A673 (cell line): ENCODE results near the gene URB1. TPM values are rescaled to one million over a fixed set of nuclear protein-coding genes. Genes with fewer than 3 reads are reported as not detected.
"Not testable (repeated sequence)": the region's sequence is repeated elsewhere in the genome, so short reads cannot be mapped to it uniquely, and the experiment has no call there.

Experiments used
- BruUV-seq: library from RNA; stranded (reverse); fragments of 400-500 nt; replicated peaks from 2 replicates; lab custom pipeline; 2021; lab: Mats Ljungman, UMichigan
- CTCF ChIA-PET: fragments of 300-600 bp; sonication (Branson Sonifier 250); formaldehyde crosslinking; loops from one replicate; lab custom pipeline; 2022; ENCODE audit warnings: antibody characterized with exemption; lab: Charles Lee
- POLR2A ChIA-PET: fragments of 300-600 bp; sonication (Branson Sonifier 250); formaldehyde crosslinking; loops from one replicate; lab custom pipeline; 2022; ENCODE audit warnings: antibody characterized with exemption; ENCODE audit not compliant: low non-redundant PET; lab: Charles Lee
- DNase-seq: peaks from one replicate; pipeline ENCODE4 v3.0.0-alpha.2; 2015; ENCODE audit warnings: low spot score
- H3K27ac ChIP-seq: fragments of 200-600 bp; sonication (generic); 2 replicates; pipeline ENCODE4 v1.5.1; 2016; ENCODE audit warnings: mixed run types, low read depth, mild to moderate bottlenecking, mixed read lengths, antibody characterized with exemption, low read length; ENCODE audit not compliant: poor library complexity, severe bottlenecking
- H3K27me3 ChIP-seq: fragments of 200-600 bp; sonication (generic); replicated peaks from 2 replicates; pipeline ENCODE4 v1.6.1; 2017; ENCODE audit warnings: mixed run types, low read depth, mild to moderate bottlenecking, mixed read lengths, antibody characterized with exemption, low read length; ENCODE audit not compliant: insufficient read depth, poor library complexity
- H3K36me3 ChIP-seq: fragments of 200-600 bp; sonication (generic); 2 replicates; pipeline ENCODE4 v1.6.1; 2016; ENCODE audit warnings: mixed run types, mild to moderate bottlenecking, mixed read lengths, antibody characterized with exemption, low read length; ENCODE audit not compliant: insufficient read depth, poor library complexity, severe bottlenecking
- H3K4me1 ChIP-seq: fragments of 200-600 bp; sonication (generic); 2 replicates; pipeline ENCODE4 v1.6.1; 2017; ENCODE audit warnings: mixed run types, mild to moderate bottlenecking, mixed read lengths, antibody characterized with exemption, low read length; ENCODE audit not compliant: insufficient read depth, poor library complexity, severe bottlenecking
- H3K4me3 ChIP-seq: fragments of 200-600 bp; sonication (generic); 2 replicates; pipeline ENCODE4 v1.5.1; 2016; ENCODE audit warnings: low read depth, mixed run types, mild to moderate bottlenecking, mixed read lengths, low read length; ENCODE audit not compliant: poor library complexity, severe bottlenecking
- H3K9me3 ChIP-seq: fragments of 200-600 bp; sonication (generic); 2 replicates; pipeline ENCODE4 v1.6.1; 2016; ENCODE audit warnings: mixed run types, low read depth, mild to moderate bottlenecking, mixed read lengths, antibody characterized with exemption, low read length; ENCODE audit not compliant: poor library complexity, severe bottlenecking
- EZH2 ChIP-seq: fragments of 200-600 bp; sonication (generic); IDR thresholded peaks from 2 replicates; pipeline ENCODE4 v1.6.1; 2017; ENCODE audit warnings: borderline replicate concordance, low read depth, mild to moderate bottlenecking, mixed read lengths, antibody characterized with exemption, low read length; ENCODE audit not compliant: poor library complexity, severe bottlenecking
- intact Hi-C: fragments of 100-400 bp; cut with micrococcal nuclease; formaldehyde crosslinking; loops from one replicate; pipeline ENCODE4 v1.10.0; 2022; ENCODE audit not compliant: unreplicated experiment
- total RNA-seq: library from RNA; stranded (reverse); gene quantifications from 2 replicates; pipeline ENCODE4 v1.2.3, GENCODE V29; 2021
- TF ChIP-seq, protein P1 (sequence below): fragments of 300-800, 200-600 bp; sonication (generic); conservative IDR thresholded peaks from 2 replicates; pipeline ENCODE4 v1.5.1; 2017; ENCODE audit warnings: low read depth, mild to moderate bottlenecking, antibody characterized with exemption, low read length, moderate library complexity, mixed read lengths

URB1 gene
- total RNA-seq, 1 experiment from 2014 or later: 30.5 TPM

DNA sequence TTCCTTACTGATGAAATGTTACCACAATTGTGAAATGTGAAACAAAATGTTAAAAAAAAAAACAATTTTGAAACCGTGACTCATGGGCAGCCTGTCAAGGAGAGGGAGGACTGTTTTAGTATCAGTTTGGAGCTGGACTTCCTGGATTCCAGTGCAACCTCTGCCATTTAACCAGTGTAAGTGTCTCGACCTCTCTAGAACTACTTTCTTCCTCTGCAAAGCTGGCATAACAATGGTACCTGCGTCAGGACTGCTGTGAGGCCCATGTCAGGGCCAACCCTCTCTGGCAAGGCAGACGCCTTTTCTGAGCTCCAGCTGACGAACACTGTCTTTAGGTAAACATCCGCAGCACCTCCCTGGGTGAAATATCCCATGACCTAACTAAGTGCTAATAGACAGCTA, 20.9 kb downstream of the URB1 start:
- Histone ChIP-seq H3K9me3 (no peaks in the 10 kb centered on the region), H3K4me1 (no peaks in the 10 kb centered on the region), H3K4me3 (no peak overlapping the region), H3K27me3 (no peaks in the 10 kb centered on the region), H3K36me3 (peaks cover 71% of the 10 kb centered on the region), H3K27ac (no peak overlapping the region)
- CTCF ChIA-PET: no interaction called here
- TF ChIP-seq, protein P1, sequence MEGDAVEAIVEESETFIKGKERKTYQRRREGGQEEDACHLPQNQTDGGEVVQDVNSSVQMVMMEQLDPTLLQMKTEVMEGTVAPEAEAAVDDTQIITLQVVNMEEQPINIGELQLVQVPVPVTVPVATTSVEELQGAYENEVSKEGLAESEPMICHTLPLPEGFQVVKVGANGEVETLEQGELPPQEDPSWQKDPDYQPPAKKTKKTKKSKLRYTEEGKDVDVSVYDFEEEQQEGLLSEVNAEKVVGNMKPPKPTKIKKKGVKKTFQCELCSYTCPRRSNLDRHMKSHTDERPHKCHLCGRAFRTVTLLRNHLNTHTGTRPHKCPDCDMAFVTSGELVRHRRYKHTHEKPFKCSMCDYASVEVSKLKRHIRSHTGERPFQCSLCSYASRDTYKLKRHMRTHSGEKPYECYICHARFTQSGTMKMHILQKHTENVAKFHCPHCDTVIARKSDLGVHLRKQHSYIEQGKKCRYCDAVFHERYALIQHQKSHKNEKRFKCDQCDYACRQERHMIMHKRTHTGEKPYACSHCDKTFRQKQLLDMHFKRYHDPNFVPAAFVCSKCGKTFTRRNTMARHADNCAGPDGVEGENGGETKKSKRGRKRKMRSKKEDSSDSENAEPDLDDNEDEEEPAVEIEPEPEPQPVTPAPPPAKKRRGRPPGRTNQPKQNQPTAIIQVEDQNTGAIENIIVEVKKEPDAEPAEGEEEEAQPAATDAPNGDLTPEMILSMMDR: no peak
- TF ChIP-seq EZH2: no peak
- no peak for DNase-seq
- BruUV-seq: no TSS peak
- intact Hi-C loops: no loop called here
- POLR2A ChIA-PET: no interaction called here

DNA sequence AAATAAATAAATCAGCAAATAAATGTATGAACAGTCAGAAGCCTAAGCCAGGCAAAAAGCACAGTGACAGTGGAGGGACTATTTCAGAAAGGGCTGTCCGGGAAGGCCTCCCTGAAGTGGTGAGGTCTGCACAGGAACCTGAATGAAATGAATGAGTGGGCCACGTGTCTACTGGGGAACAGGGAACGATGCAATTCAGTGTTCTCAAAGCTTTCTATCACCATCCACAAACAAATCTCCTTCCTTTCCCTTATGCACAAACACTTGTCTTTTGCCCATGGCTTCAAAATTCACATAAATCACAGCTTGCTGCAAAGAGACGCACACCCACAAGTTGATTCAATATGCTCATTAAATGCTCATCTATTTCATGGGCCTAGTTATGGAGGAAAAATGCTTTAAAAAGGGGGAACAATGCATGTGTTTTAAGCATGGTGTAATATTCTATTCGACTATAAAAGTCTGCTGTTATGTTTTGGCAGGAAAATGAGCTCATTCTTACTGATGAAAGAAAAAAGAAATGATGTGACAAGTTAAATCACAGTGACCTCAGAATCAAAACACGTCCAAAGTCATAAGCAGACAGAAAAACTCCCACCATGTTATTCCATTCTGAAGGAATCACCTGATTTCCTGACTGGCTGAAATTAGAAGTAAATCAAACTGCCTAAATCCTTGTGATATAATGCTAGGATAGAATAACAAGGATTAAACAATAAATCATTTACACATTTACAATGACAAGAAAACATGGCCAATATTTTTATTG, 21.6 kb downstream of the URB1 start:
- H3K4me3 ChIP-seq: no peak overlapping the region
- no peaks in the 10 kb centered on the region for H3K27me3 ChIP-seq
- DNase-seq: no peak
- TF ChIP-seq, protein P1: no peak
- no peak for TF ChIP-seq EZH2
- BruUV-seq: no TSS peak
- intact Hi-C loops: no loop called here
- H3K9me3 ChIP-seq: no peaks in the 10 kb centered on the region
- H3K4me1 ChIP-seq: no peaks in the 10 kb centered on the region
- peaks cover 74% of the 10 kb centered on the region for H3K36me3 ChIP-seq
- ChIA-PET CTCF (no interaction called here), POLR2A (no interaction called here)
- H3K27ac ChIP-seq: no peak overlapping the region

DNA sequence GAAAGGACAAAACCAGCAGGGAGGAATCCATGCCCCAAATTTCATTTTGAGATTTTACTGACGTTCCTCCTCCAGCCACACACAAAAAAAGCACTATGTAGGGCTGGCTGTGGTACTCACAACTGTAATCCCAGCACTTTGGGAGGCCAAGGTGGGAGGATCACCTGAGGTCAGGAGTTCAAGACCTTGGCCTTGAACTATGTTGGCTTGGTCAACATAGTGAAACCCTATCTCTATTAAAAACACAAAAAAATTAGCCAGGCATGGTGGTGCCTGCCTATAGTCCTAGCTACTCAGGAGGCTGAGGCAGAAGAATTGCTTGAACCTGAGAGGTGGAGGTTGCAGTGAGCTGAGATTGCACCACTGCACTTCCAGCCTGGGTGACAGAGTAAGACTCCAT, 23.9 kb downstream of the URB1 start:
- H3K36me3 ChIP-seq: peaks cover 82% of the 10 kb centered on the region
- H3K27ac ChIP-seq, H3K9me3 ChIP-seq, DNase-seq, CTCF ChIA-PET, H3K27me3 ChIP-seq, H3K4me1 ChIP-seq, intact Hi-C loops, H3K4me3 ChIP-seq, POLR2A ChIA-PET, BruUV-seq: not testable (repeated sequence)

DNA sequence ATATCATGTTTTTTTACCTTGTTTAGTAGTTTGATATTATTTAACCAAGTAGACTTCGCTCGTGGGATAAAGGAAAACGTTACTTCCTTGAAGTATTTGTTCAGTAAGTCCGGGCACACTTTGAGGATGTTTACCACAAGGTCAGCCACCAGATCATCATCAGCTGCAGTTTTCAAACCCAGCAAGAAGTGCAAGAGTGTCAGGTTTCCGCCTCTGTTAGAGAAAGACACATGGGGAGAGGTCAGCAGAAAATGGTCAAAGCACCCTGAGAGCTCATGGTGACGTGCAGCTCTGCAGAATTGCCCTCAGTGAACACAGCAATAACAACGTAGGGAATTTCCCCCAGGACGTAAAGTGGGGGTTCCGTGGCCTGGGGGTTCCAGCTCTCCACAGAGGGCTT, 24.4 kb downstream of the URB1 start:
- no peaks in the 10 kb centered on the region for H3K9me3 ChIP-seq
- POLR2A ChIA-PET: no interaction called here
- BruUV-seq: no TSS peak
- no peak for DNase-seq
- intact Hi-C loops: no loop called here
- no peak overlapping the region for H3K27ac ChIP-seq
- peaks cover 82% of the 10 kb centered on the region for H3K36me3 ChIP-seq
- CTCF ChIA-PET: no interaction called here
- H3K4me3 ChIP-seq: no peak overlapping the region
- no peaks in the 10 kb centered on the region for H3K27me3 ChIP-seq
- TF ChIP-seq, protein P1: no peak
- TF ChIP-seq EZH2: no peak
- H3K4me1 ChIP-seq: no peaks in the 10 kb centered on the region
